TTC549 (cell line): ENCODE results near the gene TBC1D3G.
"Not testable (repeated sequence)": the region's sequence is repeated elsewhere in the genome, so short reads cannot be mapped to it uniquely, and the experiment has no call there.

ENCODE experiments used
- FAIRE-seq: peaks from 2 replicates; lab custom pipeline; 2012; peaks lifted over from hg19 to GRCh38; lab: Jason Lieb, UNC

Gene TBC1D3G

GRCh38 chr17:36323584-36323983, at the start of gene TBC1D3G:
Gene TBC1D3G, plus strand, starts transcription at chr17:36323884. Its CDS starts 1,528 bp downstream, at chr17:36325412.
- not testable (repeated sequence) for FAIRE-seq

GRCh38 chr17:36283256-36283655, 40.4 kb upstream of the TBC1D3G start:
- not testable (repeated sequence) for FAIRE-seq

- not testable (repeated sequence) for FAIRE-seq
These were observed 39.5 kb upstream of the TBC1D3G start for GRCh38 chr17:36284219-36284618.

- FAIRE-seq, result not testable (repeated sequence)
These were observed 33.6 kb upstream of the TBC1D3G start for GRCh38 chr17:36289965-36290612.

GRCh38 chr17:36295161-36295560, 28.5 kb upstream of the TBC1D3G start:
- FAIRE-seq, result not testable (repeated sequence)

GRCh38 chr17:36315736-36316135, 7.9 kb upstream of the TBC1D3G start:
- not testable (repeated sequence) for FAIRE-seq

- not testable (repeated sequence) for FAIRE-seq
These were observed 38.8 kb downstream of the TBC1D3G start for GRCh38 chr17:36362496-36362895.

GRCh38 chr17:36375938-36376337, 52.3 kb downstream of the TBC1D3G start:
- not testable (repeated sequence) for FAIRE-seq
